Measurements from ENCODE around the gene LITAF.
A peak's percentile ranks its signal among the peaks of the same experiment; 100 is the strongest.

The LITAF gene

GRCh38 chr16:11586856-11587642 is at the start of gene LITAF:
Gene LITAF, minus strand, starts transcription at chr16:11586919. Its CDS starts 30,189 bp downstream, at chr16:11556730.
- peak; percentile 66 for DNase-seq (ENCODE audit: low spot score)

GRCh38 chr16:11636172-11636721 is 49.5 kb upstream of the LITAF start:
- DNase-seq (ENCODE audit: low spot score), result no peak

- no peak for DNase-seq (ENCODE audit: low spot score)
Observed at GRCh38 chr16:11635679-11636171, 49.0 kb upstream of the LITAF start.

GRCh38 chr16:11635113-11635652 is 48.5 kb upstream of the LITAF start:
- DNase-seq (ENCODE audit: low spot score), result no peak

GRCh38 chr16:11634312-11634711 is 47.6 kb upstream of the LITAF start:
- no peak for DNase-seq (ENCODE audit: low spot score)

GRCh38 chr16:11633113-11633512 is 46.4 kb upstream of the LITAF start:
- DNase-seq (ENCODE audit: low spot score), result no peak

- DNase-seq (ENCODE audit: low spot score), result peak; percentile 54
Observed at GRCh38 chr16:11632455-11632939, 45.8 kb upstream of the LITAF start.

GRCh38 chr16:11631214-11631613 is 44.5 kb upstream of the LITAF start:
- DNase-seq (ENCODE audit: low spot score), result no peak

GRCh38 chr16:11630768-11631056 is 44.0 kb upstream of the LITAF start:
- no peak for DNase-seq (ENCODE audit: low spot score)

- DNase-seq (ENCODE audit: low spot score), result no peak
Observed at GRCh38 chr16:11630046-11630767, 43.5 kb upstream of the LITAF start.

- peak; percentile 45 for DNase-seq (ENCODE audit: low spot score)
Observed at GRCh38 chr16:11629071-11630030, 42.6 kb upstream of the LITAF start.

GRCh38 chr16:11627822-11628457 is 41.2 kb upstream of the LITAF start:
- no peak for DNase-seq (ENCODE audit: low spot score)

GRCh38 chr16:11627292-11627663 is 40.6 kb upstream of the LITAF start:
- DNase-seq (ENCODE audit: low spot score), result no peak

- DNase-seq (ENCODE audit: low spot score), result no peak
Observed at GRCh38 chr16:11626657-11627291, 40.1 kb upstream of the LITAF start.

- no peak for DNase-seq (ENCODE audit: low spot score)
Observed at GRCh38 chr16:11625769-11626168, 39.0 kb upstream of the LITAF start.

- DNase-seq (ENCODE audit: low spot score), result no peak
Observed at GRCh38 chr16:11624636-11625607, 38.2 kb upstream of the LITAF start.

GRCh38 chr16:11624205-11624604 is 37.5 kb upstream of the LITAF start:
- no peak for DNase-seq (ENCODE audit: low spot score)

- peak; percentile 48 for DNase-seq (ENCODE audit: low spot score)
Observed at GRCh38 chr16:11621920-11622651, 35.4 kb upstream of the LITAF start.

- no peak for DNase-seq (ENCODE audit: low spot score)
Observed at GRCh38 chr16:11621539-11621919, 34.8 kb upstream of the LITAF start.
